OCI-LY3 (cell line): ENCODE results near the gene MFSD12.

Experiments used
- H2AFZ ChIP-seq: fragments of 200-600, 300-600 bp; shearing (Covaris generic); 2 replicates; pipeline ENCODE4 v1.6.0; 2014; ENCODE audit warnings: antibody characterized with exemption, low read depth, low read length
- H3K27ac ChIP-seq: fragments of 200-600, 300-600 bp; sonication (generic); 2 replicates; pipeline ENCODE4 v1.5.1; 2014; ENCODE audit warnings: mild to moderate bottlenecking, low read length, moderate library complexity, mixed read lengths
- H3K27me3 ChIP-seq: fragments of 200-600, 300-600 bp; sonication (generic); 2 replicates; pipeline ENCODE4 v1.6.1; 2014; ENCODE audit warnings: low read depth, low read length, mixed read lengths
- H3K36me3 ChIP-seq: fragments of 200-600, 300-600 bp; sonication (generic); replicated peaks from 2 replicates; pipeline ENCODE3; 2014; ENCODE audit warnings: low read depth, low read length, mixed read lengths
- H3K4me1 ChIP-seq: fragments of 300-600, 200-600 bp; sonication (generic); 2 replicates; pipeline ENCODE4 v1.6.1; 2014; ENCODE audit warnings: low read length, mixed read lengths
- H3K4me2 ChIP-seq: fragments of 200-600, 300-600 bp; sonication (generic); 2 replicates; pipeline ENCODE4 v1.6.1; 2014; ENCODE audit warnings: low read length, mixed read lengths
- H3K4me3 ChIP-seq: fragments of 300-600, 200-600 bp; sonication (generic); 2 replicates; pipeline ENCODE4 v1.5.1; 2014; ENCODE audit warnings: antibody characterized with exemption, mild to moderate bottlenecking, low read length, moderate library complexity
- H3K79me2 ChIP-seq: fragments of 300-600, 200-600 bp; shearing (Covaris generic); 2 replicates; pipeline ENCODE4 v1.6.1; 2014; ENCODE audit warnings: mild to moderate bottlenecking, low read length, mixed read lengths
- H3K9ac ChIP-seq: fragments of 300-600, 200-600 bp; shearing (Covaris generic); 2 replicates; pipeline ENCODE4 v1.6.0; 2014; ENCODE audit warnings: mild to moderate bottlenecking, low read length, moderate library complexity
- H3K9me3 ChIP-seq: fragments of 200-600, 300-600 bp; shearing (Covaris generic); 2 replicates; pipeline ENCODE4 v1.6.1; 2014; ENCODE audit warnings: low read length, mixed read lengths; ENCODE audit not compliant: insufficient read depth
- H4K20me1 ChIP-seq: fragments of 200-600, 300-600 bp; sonication (generic); 2 replicates; pipeline ENCODE4 v1.6.1; 2016; ENCODE audit warnings: low read length, mixed read lengths; ENCODE audit not compliant: insufficient read depth
- CTCF ChIP-seq: fragments of 200-600, 300-600 bp; sonication (generic); IDR thresholded peaks from 2 replicates; pipeline ENCODE4 v1.5.1; 2014; ENCODE audit warnings: antibody characterized with exemption, low read length, low read depth
- EZH2phosphoT487 ChIP-seq: fragments of 200-600 bp; shearing (Covaris generic); IDR thresholded peaks from 2 replicates; pipeline ENCODE4 v1.6.1; 2018; ENCODE audit warnings: antibody characterized with exemption, mixed run types, low read depth

Gene MFSD12

GRCh38 chr19:3517638-3518037 is 39.7 kb downstream of the MFSD12 start:
- H3K27ac ChIP-seq = no peak overlapping the region
- H3K36me3 ChIP-seq = peaks cover 19% of the 10 kb centered on the region
- no peak overlapping the region for H3K9ac ChIP-seq

GRCh38 chr19:3516675-3517207 is 40.6 kb downstream of the MFSD12 start:
- no peak overlapping the region for H3K4me2 ChIP-seq
- H3K79me2 ChIP-seq = peaks cover 85% of the 10 kb centered on the region
- H2AFZ ChIP-seq = no peak overlapping the region
- no peak overlapping the region for H3K9ac ChIP-seq
- H3K27ac ChIP-seq = no peak overlapping the region
- TF ChIP-seq EZH2phosphoT487 (no peak), CTCF (no peak)
- H3K4me3 ChIP-seq = no peak overlapping the region
- H3K4me1 ChIP-seq = peaks cover 4% of the 10 kb centered on the region; the same call in 1 of the 2 replicates
- no peaks in the 10 kb centered on the region for H3K9me3 ChIP-seq
- peaks cover 15% of the 10 kb centered on the region for H3K36me3 ChIP-seq
- peaks cover 85% of the 10 kb centered on the region for H4K20me1 ChIP-seq
- H3K27me3 ChIP-seq = no peaks in the 10 kb centered on the region

More at GRCh38 chr19:3517638-3518037, 39.7 kb downstream of the MFSD12 start:
- Histone ChIP-seq H3K9me3 (no peaks in the 10 kb centered on the region), H4K20me1 (peaks cover 83% of the 10 kb centered on the region), H3K27me3 (no peaks in the 10 kb centered on the region), H3K4me1 (peaks cover 4% of the 10 kb centered on the region; the same call in 1 of the 2 replicates), H3K4me2 (no peak overlapping the region), H2AFZ (no peak overlapping the region), H3K79me2 (peaks cover 85% of the 10 kb centered on the region), H3K4me3 (no peak overlapping the region)
- TF ChIP-seq EZH2phosphoT487 (no peak), CTCF (no peak)

GRCh38 chr19:3515891-3516422 is 41.4 kb downstream of the MFSD12 start:
- H3K4me1 ChIP-seq = peaks cover 4% of the 10 kb centered on the region; the same call in 1 of the 2 replicates
- no peaks in the 10 kb centered on the region for H3K27me3 ChIP-seq
- TF ChIP-seq CTCF (no peak), EZH2phosphoT487 (no peak)
- peaks cover 90% of the 10 kb centered on the region for H4K20me1 ChIP-seq
- no peak overlapping the region for H3K4me3 ChIP-seq
- no peak overlapping the region for H3K4me2 ChIP-seq
- H3K9ac ChIP-seq = no peak overlapping the region
- H3K36me3 ChIP-seq = peaks cover 14% of the 10 kb centered on the region
- H3K9me3 ChIP-seq = no peaks in the 10 kb centered on the region
- H2AFZ ChIP-seq = no peak overlapping the region
- H3K79me2 ChIP-seq = peaks cover 86% of the 10 kb centered on the region
- H3K27ac ChIP-seq = no peak overlapping the region

GRCh38 chr19:3514930-3515329 is 42.5 kb downstream of the MFSD12 start:
- Histone ChIP-seq H3K4me1 (peaks cover 4% of the 10 kb centered on the region; the same call in 1 of the 2 replicates), H3K27ac (no peak overlapping the region), H3K36me3 (peaks cover 17% of the 10 kb centered on the region), H3K9me3 (no peaks in the 10 kb centered on the region), H2AFZ (no peak overlapping the region), H3K27me3 (no peaks in the 10 kb centered on the region), H3K79me2 (peaks cover 86% of the 10 kb centered on the region), H3K4me2 (no peak overlapping the region), H4K20me1 (peaks cover 88% of the 10 kb centered on the region), H3K4me3 (no peak overlapping the region), H3K9ac (no peak overlapping the region)
- TF ChIP-seq CTCF = no peak
- TF ChIP-seq EZH2phosphoT487 = no peak
